Stomach (tissue), 4 donors: Measurements from ENCODE around the gene SYCN.

ENCODE experiments used
- EP300 ChIP-seq: sonication (generic); formaldehyde crosslinking; IDR thresholded peaks from one replicate; pipeline ENCODE4 v1.6.1; 2017; ENCODE audit warnings: antibody characterized with exemption
- POLR2AphosphoS5 ChIP-seq, 3 donors: sonication (generic); formaldehyde crosslinking; IDR thresholded peaks; one replicate each; pipeline ENCODE4 v1.6.1; 2016; ENCODE audit warnings: antibody characterized with exemption in 3 of 3

DNA sequence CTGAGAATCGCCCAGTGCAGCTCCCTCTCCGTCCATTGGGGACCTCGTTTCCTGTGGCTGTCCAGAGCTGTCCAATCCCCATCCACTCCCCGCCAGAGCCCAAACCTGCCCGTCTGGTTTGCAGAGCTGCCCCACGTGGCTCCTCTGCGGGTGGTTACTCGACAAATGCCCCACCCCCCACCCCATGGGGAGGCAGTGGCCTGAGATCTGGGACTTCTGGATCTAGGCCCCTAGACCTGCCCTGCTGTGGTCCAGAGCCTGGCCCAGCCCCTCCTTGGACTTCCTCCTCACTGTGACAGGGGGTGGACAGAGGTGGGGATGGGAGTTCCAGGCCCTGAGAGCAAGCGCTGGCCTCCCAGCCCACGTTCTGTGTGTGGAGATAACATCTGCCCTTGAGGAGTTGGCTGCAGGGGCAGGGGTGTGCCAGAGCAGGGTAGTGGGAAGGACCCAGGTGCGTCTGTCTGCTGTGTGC, 49.4 kb downstream of the SYCN start:
- TF ChIP-seq POLR2AphosphoS5 (IDR thresholded peaks at IDR 0.05) (no peak), EP300 (no peak)
